Smooth muscle cell (in vitro differentiated cells): Measurements from ENCODE around the gene CFAP61. TPM values are rescaled to one million over a fixed set of nuclear protein-coding genes. Genes with fewer than 3 reads are reported as not detected.

ENCODE experiments used
- DNase-seq: peaks from one replicate; lab custom pipeline; 2025; ENCODE audit not compliant: unreplicated experiment; lab: John Stamatoyannopoulos, UW
- H2AFZ ChIP-seq: fragments of 200-600 bp; sonication (generic); 2 replicates; pipeline ENCODE4 v1.6.0; 2016; ENCODE audit warnings: antibody characterized with exemption, low read depth, mild to moderate bottlenecking
- H3F3A ChIP-seq: fragments of 200-600 bp; sonication (generic); 2 replicates; pipeline ENCODE4 v1.6.0; 2017; ENCODE audit warnings: antibody characterized with exemption, low read depth
- H3K27ac ChIP-seq: fragments of 200-600 bp; sonication (generic); 2 replicates; pipeline ENCODE4 v1.5.1; 2016; ENCODE audit warnings: low read depth, mild to moderate bottlenecking
- H3K27me3 ChIP-seq: fragments of 200-600 bp; sonication (generic); 2 replicates; pipeline ENCODE4 v1.6.1; 2016; ENCODE audit warnings: low read depth, mild to moderate bottlenecking
- H3K36me3 ChIP-seq: fragments of 200-600 bp; sonication (generic); 2 replicates; pipeline ENCODE4 v1.5.1; 2016; ENCODE audit warnings: low read depth
- H3K4me1 ChIP-seq: fragments of 200-600 bp; sonication (generic); 2 replicates; pipeline ENCODE4 v1.5.1; 2016; ENCODE audit warnings: low read depth
- H3K4me2 ChIP-seq: fragments of 200-600 bp; sonication (generic); 2 replicates; pipeline ENCODE4 v1.6.0; 2016; ENCODE audit warnings: mild to moderate bottlenecking
- H3K4me3 ChIP-seq: fragments of 200-600 bp; sonication (generic); 2 replicates; pipeline ENCODE4 v1.5.1; 2016; ENCODE audit warnings: mild to moderate bottlenecking
- H3K79me2 ChIP-seq: fragments of 200-600 bp; sonication (generic); 2 replicates; pipeline ENCODE4 v1.6.0; 2016; ENCODE audit warnings: low read depth, mild to moderate bottlenecking
- H3K9ac ChIP-seq: fragments of 200-600 bp; sonication (generic); 2 replicates; pipeline ENCODE4 v1.6.0; 2016; ENCODE audit warnings: low read depth
- H3K9me3 ChIP-seq: fragments of 200-600 bp; sonication (generic); replicated peaks from 2 replicates; pipeline ENCODE4 v1.5.1; 2016; ENCODE audit warnings: low read depth
- H4K20me1 ChIP-seq: fragments of 200-600 bp; sonication (generic); 2 replicates; pipeline ENCODE4 v1.6.0; 2016; ENCODE audit warnings: low read depth
- CTCF ChIP-seq: fragments of 200-600 bp; sonication (generic); IDR thresholded peaks from 2 replicates; pipeline ENCODE4 v1.5.1; 2017; ENCODE audit warnings: borderline replicate concordance, mild to moderate bottlenecking, antibody characterized with exemption; ENCODE audit not compliant: insufficient read depth, poor library complexity, severe bottlenecking
- WGBS: methylation state at CpG from one replicate; pipeline ENCODE4 v1.1.7; 2016; ENCODE audit warnings: low lambda C conversion rate; 5-methylcytosine and 5-hydroxymethylcytosine counted together
- polyA plus RNA-seq: library from polyadenylated mRNA; unstranded; fragments of >200 nt; fragmentation: Nextera tagmentation; extraction: Ambion mirVana; gene quantifications from 2 replicates; pipeline ENCODE4 v1.2.1, GENCODE V29; 2016
- total RNA-seq: library from RNA; depleted of rRNA; stranded (reverse); fragments of >200 nt; gene quantifications from 2 replicates; pipeline ENCODE4 v1.2.3, GENCODE V29; 2014

The CFAP61 gene
- total and polyA plus RNA-seq, 2 experiments from 2014 or later: not detected

- H3K4me1 ChIP-seq: no peaks in the 10 kb centered on the region
- no peaks in the 10 kb centered on the region for H3K36me3 ChIP-seq
- no peak overlapping the region for H3K9ac ChIP-seq
- no peak overlapping the region for H3K4me2 ChIP-seq
- no peak overlapping the region for H3K27ac ChIP-seq
- no peaks in the 10 kb centered on the region for H3K9me3 ChIP-seq
- no peaks in the 10 kb centered on the region for H4K20me1 ChIP-seq
- no peak overlapping the region for H2AFZ ChIP-seq
- peaks cover 9% of the 10 kb centered on the region for H3K27me3 ChIP-seq
- no peak overlapping the region for H3K4me3 ChIP-seq
- DNase-seq: no peak
- no peaks in the 10 kb centered on the region for H3F3A ChIP-seq
- no peak for TF ChIP-seq CTCF
- no peaks in the 10 kb centered on the region for H3K79me2 ChIP-seq
- 68% methylated on average over 5 of the region's 5 CpGs for WGBS
These were observed 87.1 kb downstream of the CFAP61 start for GRCh38 chr20:20139403-20139802.

DNA sequence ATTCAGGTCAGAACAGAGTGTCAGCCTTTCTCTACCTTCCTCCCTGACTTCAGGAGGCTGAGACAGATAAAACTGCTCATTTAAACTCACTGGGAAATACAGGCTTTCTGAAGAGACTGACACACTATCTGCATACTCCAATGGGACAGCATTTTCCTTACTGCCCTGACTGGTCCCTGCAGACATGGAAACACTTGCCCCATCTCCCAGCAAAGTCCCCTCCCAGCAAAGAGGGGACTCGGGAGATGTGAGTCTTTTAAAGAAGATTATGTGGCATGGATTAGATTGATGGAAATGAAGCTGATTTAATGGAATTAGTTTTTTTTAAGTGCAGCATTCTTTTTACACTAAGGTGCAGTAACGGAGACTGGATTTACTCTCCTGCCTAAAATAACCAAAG is 90.8 kb downstream of the CFAP61 start:
- no peaks in the 10 kb centered on the region for H3K36me3 ChIP-seq
- no peaks in the 10 kb centered on the region for H4K20me1 ChIP-seq
- H3K27me3 ChIP-seq: peaks cover 22% of the 10 kb centered on the region
- no peaks in the 10 kb centered on the region for H3F3A ChIP-seq
- no peaks in the 10 kb centered on the region for H3K4me1 ChIP-seq
- no peak overlapping the region for H3K9ac ChIP-seq
- DNase-seq: no peak
- 89% methylated on average over 2 of the region's 2 CpGs for WGBS
- H3K4me3 ChIP-seq: no peak overlapping the region
- no peak overlapping the region for H2AFZ ChIP-seq
- no peak for TF ChIP-seq CTCF
- no peaks in the 10 kb centered on the region for H3K9me3 ChIP-seq
- no peak overlapping the region for H3K27ac ChIP-seq
- H3K4me2 ChIP-seq: no peak overlapping the region
- no peaks in the 10 kb centered on the region for H3K79me2 ChIP-seq

- H2AFZ ChIP-seq: no peak overlapping the region
- no peaks in the 10 kb centered on the region for H3K9me3 ChIP-seq
- no peak for TF ChIP-seq CTCF
- H4K20me1 ChIP-seq: no peaks in the 10 kb centered on the region
- H3K36me3 ChIP-seq: no peaks in the 10 kb centered on the region
- H3K4me1 ChIP-seq: no peaks in the 10 kb centered on the region
- 82% methylated on average over 2 of the region's 2 CpGs for WGBS
- H3F3A ChIP-seq: no peaks in the 10 kb centered on the region
- no peak overlapping the region for H3K4me3 ChIP-seq
- H3K79me2 ChIP-seq: no peaks in the 10 kb centered on the region
- no peak for DNase-seq
- H3K27ac ChIP-seq: no peak overlapping the region
- H3K4me2 ChIP-seq: no peak overlapping the region
- H3K27me3 ChIP-seq: peaks cover 22% of the 10 kb centered on the region
- no peak overlapping the region for H3K9ac ChIP-seq
These were observed 91.3 kb downstream of the CFAP61 start for GRCh38 chr20:20143646-20144045.

GRCh38 chr20:20148779-20149178 is 96.4 kb downstream of the CFAP61 start:
- no peak for DNase-seq
- Histone ChIP-seq H3K27me3 (peaks cover 15% of the 10 kb centered on the region), H3K36me3 (no peaks in the 10 kb centered on the region), H3F3A (no peaks in the 10 kb centered on the region), H3K27ac (no peak overlapping the region), H3K9me3 (no peaks in the 10 kb centered on the region), H3K4me1 (no peaks in the 10 kb centered on the region), H3K4me3 (no peak overlapping the region), H3K4me2 (no peak overlapping the region), H3K9ac (no peak overlapping the region), H2AFZ (no peak overlapping the region), H4K20me1 (no peaks in the 10 kb centered on the region), H3K79me2 (no peaks in the 10 kb centered on the region)
- 88% methylated on average over 2 of the region's 2 CpGs for WGBS
- no peak for TF ChIP-seq CTCF
